Activated T-cell treated with anti-CD3 and anti-CD28 coated beads, Interleukin-2, amount 50 U/mL, for 48 hours (primary cell): ENCODE results near the gene AMPD3.

Experiments used
- DNase-seq, 2 experiments: peaks; one replicate each; pipeline ENCODE4 v3.0.0-alpha.2; 2020

AMPD3 gene

GRCh38 chr11:10505278-10506007 lies 50.4 kb downstream of the AMPD3 start:
- no peak for DNase-seq

- no peak for DNase-seq
Measured at GRCh38 chr11:10506008-10506370, 50.9 kb downstream of the AMPD3 start.

- DNase-seq: no peak
Measured at GRCh38 chr11:10511181-10511621, 56.1 kb downstream of the AMPD3 start.

- DNase-seq: no peak
Measured at GRCh38 chr11:10514202-10514601, 59.1 kb downstream of the AMPD3 start.

- no peak for DNase-seq
Measured at GRCh38 chr11:10514709-10515108, 59.6 kb downstream of the AMPD3 start.

GRCh38 chr11:10515418-10515817 lies 60.4 kb downstream of the AMPD3 start:
- no peak for DNase-seq

- no peak for DNase-seq
Measured at GRCh38 chr11:10518123-10518522, 63.1 kb downstream of the AMPD3 start.

GRCh38 chr11:10518891-10519290 lies 63.8 kb downstream of the AMPD3 start:
- no peak for DNase-seq

GRCh38 chr11:10519630-10520029 lies 64.6 kb downstream of the AMPD3 start:
- no peak for DNase-seq

- no peak for DNase-seq
Measured at GRCh38 chr11:10520562-10520961, 65.5 kb downstream of the AMPD3 start.

GRCh38 chr11:10522276-10522675 lies 67.2 kb downstream of the AMPD3 start:
- no peak for DNase-seq

GRCh38 chr11:10522921-10523320 lies 67.9 kb downstream of the AMPD3 start:
- DNase-seq: no peak

GRCh38 chr11:10524471-10524870 lies 69.4 kb downstream of the AMPD3 start:
- DNase-seq: no peak

- no peak for DNase-seq
Measured at GRCh38 chr11:10526974-10527918, 72.2 kb downstream of the AMPD3 start.

GRCh38 chr11:10528121-10528520 lies 73.1 kb downstream of the AMPD3 start:
- DNase-seq: no peak

GRCh38 chr11:10529279-10529678 lies 74.2 kb downstream of the AMPD3 start:
- DNase-seq: no peak

GRCh38 chr11:10532526-10532925 lies 77.5 kb downstream of the AMPD3 start:
- DNase-seq: no peak

GRCh38 chr11:10533323-10533722 lies 78.3 kb downstream of the AMPD3 start:
- DNase-seq: no peak

- DNase-seq: no peak
Measured at GRCh38 chr11:10534316-10534715, 79.3 kb downstream of the AMPD3 start.

- no peak for DNase-seq
Measured at GRCh38 chr11:10537600-10537999, 82.5 kb downstream of the AMPD3 start.

- DNase-seq: no peak
Measured at GRCh38 chr11:10538924-10539323, 83.9 kb downstream of the AMPD3 start.

GRCh38 chr11:10539339-10539738 lies 84.3 kb downstream of the AMPD3 start:
- no peak for DNase-seq

- DNase-seq: no peak
Measured at GRCh38 chr11:10540546-10540914, 85.5 kb downstream of the AMPD3 start.

GRCh38 chr11:10540915-10541560 lies 86.0 kb downstream of the AMPD3 start, which contains the start of gene RNF141:
Gene RNF141, minus strand, starts transcription at chr11:10541187. Its CDS starts 7,029 bp downstream, at chr11:10534158.
- peak; percentile 97 to 98 for DNase-seq
